Measurements from ENCODE around the gene C22orf39. TPM values are rescaled to one million over a fixed set of nuclear protein-coding genes. Genes with fewer than 3 reads are reported as not detected.

Gene C22orf39
- total and polyA plus RNA-seq, 2 donors (not counting 1 experiment from before 2014, with no cell fraction given) = 15.9 to 16.2 TPM

DNA sequence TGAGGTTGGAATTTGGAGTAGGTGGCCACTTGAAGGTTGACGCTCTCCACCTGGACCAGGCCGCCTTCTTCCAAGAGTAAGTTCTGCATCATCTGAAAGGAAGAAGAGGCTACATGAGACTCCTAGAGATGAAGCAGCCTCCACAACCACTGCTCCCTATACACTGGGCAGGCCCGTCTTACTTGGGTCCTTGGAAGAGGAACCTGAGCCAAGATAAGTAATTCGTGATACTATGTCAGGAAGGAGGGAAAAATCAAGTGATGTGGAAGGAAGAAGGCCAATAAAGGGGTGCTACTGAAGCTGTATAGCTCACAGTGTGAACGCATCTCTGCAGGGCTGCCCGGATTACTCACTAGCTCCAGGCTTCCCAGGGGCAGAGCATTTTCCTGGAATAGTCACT is 20.4 kb upstream of the C22orf39 start:
- no peak overlapping the region for H3K4me2 ChIP-seq (ENCODE audit: extremely low read depth, insufficient read depth, low read length)
- H3K9ac ChIP-seq (ENCODE audit: insufficient read depth, low read length) = no peak overlapping the region
- no peak overlapping the region for H3K27ac ChIP-seq (ENCODE audit: insufficient read depth, low read length)
- peaks cover 2% of the 10 kb centered on the region for H3K79me2 ChIP-seq (ENCODE audit: control insufficient read depth, insufficient read depth, low read length)
- no peaks in the 10 kb centered on the region for H3K9me3 ChIP-seq (ENCODE audit: control insufficient read depth, insufficient read depth, low read depth, low read length)
- TF ChIP-seq, protein P1, sequence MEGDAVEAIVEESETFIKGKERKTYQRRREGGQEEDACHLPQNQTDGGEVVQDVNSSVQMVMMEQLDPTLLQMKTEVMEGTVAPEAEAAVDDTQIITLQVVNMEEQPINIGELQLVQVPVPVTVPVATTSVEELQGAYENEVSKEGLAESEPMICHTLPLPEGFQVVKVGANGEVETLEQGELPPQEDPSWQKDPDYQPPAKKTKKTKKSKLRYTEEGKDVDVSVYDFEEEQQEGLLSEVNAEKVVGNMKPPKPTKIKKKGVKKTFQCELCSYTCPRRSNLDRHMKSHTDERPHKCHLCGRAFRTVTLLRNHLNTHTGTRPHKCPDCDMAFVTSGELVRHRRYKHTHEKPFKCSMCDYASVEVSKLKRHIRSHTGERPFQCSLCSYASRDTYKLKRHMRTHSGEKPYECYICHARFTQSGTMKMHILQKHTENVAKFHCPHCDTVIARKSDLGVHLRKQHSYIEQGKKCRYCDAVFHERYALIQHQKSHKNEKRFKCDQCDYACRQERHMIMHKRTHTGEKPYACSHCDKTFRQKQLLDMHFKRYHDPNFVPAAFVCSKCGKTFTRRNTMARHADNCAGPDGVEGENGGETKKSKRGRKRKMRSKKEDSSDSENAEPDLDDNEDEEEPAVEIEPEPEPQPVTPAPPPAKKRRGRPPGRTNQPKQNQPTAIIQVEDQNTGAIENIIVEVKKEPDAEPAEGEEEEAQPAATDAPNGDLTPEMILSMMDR (conservative IDR thresholded peaks at IDR 0.05 in 1 of 2, IDR thresholded peaks at IDR 0.05 in 1 of 2; ENCODE audit: low read depth in 1 of 2, low read length in 2 of 2) = no peak
- TF ChIP-seq EZH2 (IDR thresholded peaks at IDR 0.05; ENCODE audit: low read length, missing control alignments) = no peak
- no peak overlapping the region for H3K4me3 ChIP-seq (replicated peaks in 1 of 4; ENCODE audit: control extremely low read depth in 1 of 4, insufficient read depth in 1 of 4, low read depth in 3 of 4, low read length in 4 of 4)
- no peak for DNase-seq (ENCODE audit: low read depth in 2 of 2)
- H3K36me3 ChIP-seq (ENCODE audit: control insufficient read depth, insufficient read depth, low read length) = peaks cover 38% of the 10 kb centered on the region
- H3K4me1 ChIP-seq (ENCODE audit: control insufficient read depth, extremely low read depth, insufficient read depth, low read length) = peaks cover 7% of the 10 kb centered on the region
- H3K27me3 ChIP-seq (ENCODE audit: control insufficient read depth, insufficient read depth, low read length) = no peaks in the 10 kb centered on the region
- no peak overlapping the region for H2AFZ ChIP-seq (ENCODE audit: low read length)
- no peaks in the 10 kb centered on the region for H4K20me1 ChIP-seq (ENCODE audit: control insufficient read depth, extremely low read depth, insufficient read depth, low read length)

DNA sequence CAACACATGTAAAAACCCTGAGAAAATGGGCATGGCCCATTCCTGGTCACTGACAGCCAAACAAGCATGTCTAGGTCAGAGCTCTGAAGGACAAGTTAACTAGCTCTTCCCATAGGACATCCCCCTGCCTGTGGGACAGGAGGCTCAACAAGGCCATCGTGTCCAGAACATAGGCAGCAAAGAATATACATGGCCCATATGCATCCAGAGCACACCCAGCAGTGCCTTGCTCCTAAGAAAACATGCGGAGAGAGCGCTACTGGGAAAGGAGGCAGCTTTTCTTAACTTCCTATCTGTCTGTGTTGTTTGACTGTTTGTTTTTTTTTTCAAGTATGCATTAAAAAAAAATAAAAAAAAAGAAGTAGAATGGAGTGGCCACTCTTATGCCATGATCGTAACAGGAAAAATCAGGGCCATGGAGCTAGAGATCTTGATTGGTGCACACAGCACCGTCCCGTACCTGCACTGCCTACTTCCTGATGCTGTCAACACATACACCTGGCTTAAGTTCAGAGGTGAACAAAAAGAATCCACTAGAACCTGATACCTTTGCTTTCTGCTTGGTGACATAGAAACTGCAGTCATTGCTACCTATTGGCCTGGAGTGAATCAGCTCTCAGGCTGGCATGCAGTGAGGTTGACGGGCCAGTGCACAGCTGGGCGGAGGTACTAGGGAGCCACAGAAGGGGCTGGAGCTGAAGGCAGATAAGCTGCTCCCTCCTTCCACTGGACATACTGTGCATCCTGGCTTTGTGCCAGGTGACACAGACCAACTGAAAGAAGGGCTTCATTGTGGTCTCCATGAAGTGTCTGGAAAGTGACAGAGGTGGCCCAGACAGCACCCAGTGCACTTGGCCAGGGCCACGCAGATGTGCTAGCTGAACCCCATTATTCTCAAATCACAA is 19.6 kb upstream of the C22orf39 start:
- H3K36me3 ChIP-seq (ENCODE audit: control insufficient read depth, insufficient read depth, low read length) = peaks cover 34% of the 10 kb centered on the region
- H3K9me3 ChIP-seq (ENCODE audit: control insufficient read depth, insufficient read depth, low read depth, low read length) = no peaks in the 10 kb centered on the region
- H3K4me1 ChIP-seq (ENCODE audit: control insufficient read depth, extremely low read depth, insufficient read depth, low read length) = peaks cover 7% of the 10 kb centered on the region
- no peaks in the 10 kb centered on the region for H3K79me2 ChIP-seq (ENCODE audit: control insufficient read depth, insufficient read depth, low read length)
- H4K20me1 ChIP-seq (ENCODE audit: control insufficient read depth, extremely low read depth, insufficient read depth, low read length) = no peaks in the 10 kb centered on the region
- H3K4me2 ChIP-seq (ENCODE audit: extremely low read depth, insufficient read depth, low read length) = no peak overlapping the region
- no peak overlapping the region for H3K27ac ChIP-seq (ENCODE audit: insufficient read depth, low read length)
- TF ChIP-seq EZH2 (IDR thresholded peaks at IDR 0.05; ENCODE audit: low read length, missing control alignments) = no peak
- TF ChIP-seq, protein P1 (conservative IDR thresholded peaks at IDR 0.05 in 1 of 2, IDR thresholded peaks at IDR 0.05 in 1 of 2; ENCODE audit: low read depth in 1 of 2, low read length in 2 of 2) = no peak
- H2AFZ ChIP-seq (ENCODE audit: low read length) = no peak overlapping the region
- no peak overlapping the region for H3K4me3 ChIP-seq (replicated peaks in 1 of 4; ENCODE audit: control extremely low read depth in 1 of 4, insufficient read depth in 1 of 4, low read depth in 3 of 4, low read length in 4 of 4)
- DNase-seq (ENCODE audit: low read depth in 2 of 2) = no peak
- H3K9ac ChIP-seq (ENCODE audit: insufficient read depth, low read length) = no peak overlapping the region
- H3K27me3 ChIP-seq (ENCODE audit: control insufficient read depth, insufficient read depth, low read length) = no peaks in the 10 kb centered on the region

- no peak for DNase-seq (ENCODE audit: low read depth in 2 of 2)
- Histone ChIP-seq H2AFZ (ENCODE audit: low read length) (no peak overlapping the region), H3K9ac (ENCODE audit: insufficient read depth, low read length) (no peak overlapping the region), H3K27me3 (ENCODE audit: control insufficient read depth, insufficient read depth, low read length) (no peaks in the 10 kb centered on the region), H3K27ac (ENCODE audit: insufficient read depth, low read length) (no peak overlapping the region), H3K79me2 (ENCODE audit: control insufficient read depth, insufficient read depth, low read length) (no peaks in the 10 kb centered on the region), H3K4me1 (ENCODE audit: control insufficient read depth, extremely low read depth, insufficient read depth, low read length) (peaks cover 7% of the 10 kb centered on the region), H3K36me3 (ENCODE audit: control insufficient read depth, insufficient read depth, low read length) (peaks cover 28% of the 10 kb centered on the region), H4K20me1 (ENCODE audit: control insufficient read depth, extremely low read depth, insufficient read depth, low read length) (no peaks in the 10 kb centered on the region), H3K9me3 (ENCODE audit: control insufficient read depth, insufficient read depth, low read depth, low read length) (no peaks in the 10 kb centered on the region), H3K4me3 (replicated peaks in 1 of 4; ENCODE audit: control extremely low read depth in 1 of 4, insufficient read depth in 1 of 4, low read depth in 3 of 4, low read length in 4 of 4) (no peak overlapping the region), H3K4me2 (ENCODE audit: extremely low read depth, insufficient read depth, low read length) (no peak overlapping the region)
- TF ChIP-seq, protein P1 (conservative IDR thresholded peaks at IDR 0.05 in 1 of 2, IDR thresholded peaks at IDR 0.05 in 1 of 2; ENCODE audit: low read depth in 1 of 2, low read length in 2 of 2) = no peak
- no peak for TF ChIP-seq EZH2 (IDR thresholded peaks at IDR 0.05; ENCODE audit: low read length, missing control alignments)
Observed at GRCh38 chr22:19466126-19466716, 18.7 kb upstream of the C22orf39 start.
